Mucosa of descending colon (tissue), 3 donors: ENCODE results near the gene GLRX. TPM values are rescaled to one million over a fixed set of nuclear protein-coding genes. Genes with fewer than 3 reads are reported as not detected.

Experiments
- ATAC-seq: fragments of 200-7000 bp; cut with Tn5 transposase; one replicate; pipeline ENCODE4 v1.9.1; 2020; ENCODE audit warnings: mild to moderate bottlenecking, moderate library complexity
- DNase-seq, 3 donors: peaks; one replicate each; pipeline ENCODE4 v3.0.0-alpha.2; 2020
- H3K36me3 ChIP-seq: fragments of 200-600 bp; one replicate; pipeline ENCODE4 v1.8.0; 2021; ENCODE audit warnings: low read depth, mild to moderate bottlenecking
- H3K4me1 ChIP-seq: fragments of 200-600 bp; one replicate; pipeline ENCODE4 v1.8.0; 2021; ENCODE audit warnings: low read depth, mild to moderate bottlenecking
- H3K4me3 ChIP-seq: fragments of 200-600 bp; one replicate; pipeline ENCODE4 v1.8.0; 2021; ENCODE audit warnings: mild to moderate bottlenecking
- H3K9me3 ChIP-seq: fragments of 200-600 bp; one replicate; pipeline ENCODE4 v1.8.0; 2021; ENCODE audit warnings: mild to moderate bottlenecking
- CTCF ChIP-seq: fragments of 200-600 bp; IDR thresholded peaks from one replicate; pipeline ENCODE4 v1.8.0; 2022; ENCODE audit warnings: antibody characterized with exemption, mild to moderate bottlenecking
- intact Hi-C, 2 donors: fragments of 100-400 bp; cut with DNase I in 1 of 2; cut with micrococcal nuclease in 1 of 2; formaldehyde crosslinking; loops; one replicate each; pipeline versions ENCODE4 v1.11.0 to v1.11.1; 2022; cut with DNase I, micrococcal nuclease
- total RNA-seq, 3 donors: library from RNA; stranded (reverse); fragmentation: NEBNext Ultra II Directional in 2 of 3; extraction: Animal tissue kit (Norgen Biotek cat#: 25700) in 2 of 3; gene quantifications; one replicate each; pipeline versions ENCODE4 v1.2.1 to v1.2.4, GENCODE V29; 2021 to 2023
- donor health status: DM: no; HTN: no; CAD: no; lungs with moderate emphysema.
- donor health status: DM: no; HTN: no; CAD: no.
- donor health status: DM: no; HTN: yes; CAD: no.

GLRX gene
- total RNA-seq, 3 donors from 2014 or later = 40.6 to 90.5 (median 65.5) TPM

GRCh38 chr5:95801532-95801931, 21.0 kb downstream of the GLRX start:
- no peak for TF ChIP-seq CTCF
- DNase-seq (no peak), ATAC-seq (peak; percentile 40)
- no peaks in the 10 kb centered on the region for H3K9me3 ChIP-seq
- intact Hi-C loops = no loop called here
- no peaks in the 10 kb centered on the region for H3K4me1 ChIP-seq
- no peak overlapping the region for H3K4me3 ChIP-seq
- H3K36me3 ChIP-seq = no peaks in the 10 kb centered on the region

GRCh38 chr5:95800553-95800952, 22.0 kb downstream of the GLRX start:
- intact Hi-C loops = no loop called here
- no peak for TF ChIP-seq CTCF
- DNase-seq = no peak
- no peaks in the 10 kb centered on the region for H3K4me1 ChIP-seq
- no peaks in the 10 kb centered on the region for H3K36me3 ChIP-seq
- ATAC-seq = no peak
- no peak overlapping the region for H3K4me3 ChIP-seq
- H3K9me3 ChIP-seq = no peaks in the 10 kb centered on the region

GRCh38 chr5:95799191-95799835, 23.2 kb downstream of the GLRX start:
- no peak for TF ChIP-seq CTCF
- Histone ChIP-seq H3K4me3 (no peak overlapping the region), H3K4me1 (no peaks in the 10 kb centered on the region), H3K9me3 (no peaks in the 10 kb centered on the region), H3K36me3 (no peaks in the 10 kb centered on the region)
- intact Hi-C loops = no loop called here
- ATAC-seq (peak; percentile 24), DNase-seq (no peak)

- intact Hi-C loops = no loop called here
- no peaks in the 10 kb centered on the region for H3K36me3 ChIP-seq
- ATAC-seq (no peak), DNase-seq (no peak)
- no peaks in the 10 kb centered on the region for H3K4me1 ChIP-seq
- H3K9me3 ChIP-seq = no peaks in the 10 kb centered on the region
- no peak overlapping the region for H3K4me3 ChIP-seq
- no peak for TF ChIP-seq CTCF
These were observed 24.0 kb downstream of the GLRX start for GRCh38 chr5:95798545-95798944.

- Histone ChIP-seq H3K9me3 (no peaks in the 10 kb centered on the region), H3K4me1 (no peaks in the 10 kb centered on the region), H3K36me3 (no peaks in the 10 kb centered on the region), H3K4me3 (no peak overlapping the region)
- DNase-seq (no peak), ATAC-seq (no peak)
- intact Hi-C loops = no loop called here
- no peak for TF ChIP-seq CTCF
These were observed 24.5 kb downstream of the GLRX start for GRCh38 chr5:95798048-95798447.

DNA sequence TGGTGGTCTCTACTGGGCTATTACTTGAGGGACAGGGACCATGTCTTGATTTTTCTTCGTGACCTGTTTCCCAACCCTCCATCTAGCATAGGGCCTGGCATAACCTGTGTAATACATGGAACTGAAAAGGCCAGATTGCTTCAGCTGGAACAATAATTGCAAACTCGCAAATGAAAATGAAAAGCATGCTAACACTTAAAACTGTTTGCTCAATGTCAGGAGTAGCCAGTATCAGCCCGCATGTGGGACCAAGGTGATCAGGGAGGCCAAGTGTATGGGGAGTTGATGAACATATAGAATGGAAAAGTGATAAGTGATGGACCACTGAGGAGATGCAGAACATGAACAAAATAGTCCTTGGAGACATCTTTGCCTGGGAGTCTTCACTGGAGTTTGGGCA, 25.2 kb downstream of the GLRX start:
- no peak overlapping the region for H3K4me3 ChIP-seq
- DNase-seq (no peak), ATAC-seq (no peak)
- no peaks in the 10 kb centered on the region for H3K9me3 ChIP-seq
- no peaks in the 10 kb centered on the region for H3K4me1 ChIP-seq
- TF ChIP-seq CTCF = no peak
- H3K36me3 ChIP-seq = no peaks in the 10 kb centered on the region
- intact Hi-C loops = no loop called here
